ENCODE data around the gene SLC7A11.

Gene SLC7A11

DNA sequence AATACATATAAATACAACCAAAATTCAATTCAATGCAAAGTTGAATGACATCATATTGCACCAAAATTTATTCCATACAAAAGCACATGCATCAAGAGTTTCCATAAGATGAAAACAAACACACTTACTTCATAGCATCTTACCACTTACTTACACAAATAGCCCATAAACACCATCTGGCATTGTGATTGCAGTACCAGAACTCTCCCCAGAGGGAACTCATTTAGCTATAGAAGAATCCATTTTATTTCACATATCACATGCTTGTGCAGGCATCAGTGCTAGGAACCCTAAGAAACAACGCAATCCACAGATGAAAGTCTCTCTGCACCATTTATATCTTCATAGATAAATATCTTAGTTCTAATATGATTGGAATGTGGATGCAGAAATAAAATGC lies 77.9 kb downstream of the SLC7A11 start:
- DNase-seq, result no peak

DNA sequence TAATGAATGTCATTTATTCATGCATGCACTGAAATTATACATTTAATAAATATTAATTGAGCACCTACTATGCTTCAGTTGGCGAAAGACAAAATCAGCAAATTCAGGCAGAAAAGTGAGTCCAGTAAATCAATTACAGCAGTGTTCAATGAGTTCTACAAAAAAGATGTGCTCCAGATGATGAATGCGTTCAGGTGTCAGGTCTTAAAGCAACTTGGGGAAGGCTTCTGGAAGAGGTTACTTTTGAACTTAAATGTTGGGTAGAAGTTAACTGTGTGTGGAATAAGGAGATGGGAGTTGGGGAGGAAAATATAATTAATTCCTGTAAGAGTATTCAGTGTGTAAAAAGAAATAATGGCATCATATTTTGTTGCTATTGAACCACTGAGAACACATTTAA lies 79.0 kb downstream of the SLC7A11 start:
- DNase-seq, result no peak

DNA sequence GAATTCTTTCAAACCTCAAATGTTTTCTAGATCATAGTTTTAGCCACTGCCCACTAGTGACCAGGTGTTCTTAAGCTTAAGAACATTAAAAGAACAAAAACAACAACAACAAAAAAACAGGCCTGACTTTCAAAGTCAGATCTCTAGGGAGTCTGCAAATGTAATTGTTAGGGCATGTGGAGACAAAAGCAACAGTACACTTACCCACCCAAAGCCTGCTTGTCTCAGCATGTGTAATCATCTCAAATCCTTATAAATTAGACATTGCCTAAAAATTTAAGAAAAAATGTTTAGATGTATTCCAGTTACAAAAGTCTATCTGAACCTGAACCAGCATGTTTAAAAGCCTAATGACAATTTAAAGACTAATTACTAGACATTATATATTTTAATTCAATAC lies 79.9 kb downstream of the SLC7A11 start:
- DNase-seq, result no peak

DNA sequence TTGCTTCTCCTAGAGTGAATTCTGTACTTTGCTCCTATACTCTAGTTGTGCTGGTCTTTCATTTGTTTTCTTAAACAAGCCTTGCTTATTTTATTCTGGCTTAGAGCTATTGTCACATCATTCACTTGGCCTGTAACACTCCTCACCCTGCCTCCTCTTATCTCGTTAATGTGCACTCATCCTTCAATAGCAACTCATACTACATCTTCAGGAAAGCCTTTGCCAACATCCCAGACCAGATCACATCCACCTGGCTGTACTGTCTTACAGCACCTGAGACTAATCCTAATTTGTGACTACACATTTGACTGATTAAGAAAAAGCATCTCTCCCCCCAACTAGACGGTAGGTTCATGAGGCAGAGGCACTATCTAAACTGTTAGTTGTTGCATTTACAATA lies 80.8 kb downstream of the SLC7A11 start:
- DNase-seq, result no peak

DNA sequence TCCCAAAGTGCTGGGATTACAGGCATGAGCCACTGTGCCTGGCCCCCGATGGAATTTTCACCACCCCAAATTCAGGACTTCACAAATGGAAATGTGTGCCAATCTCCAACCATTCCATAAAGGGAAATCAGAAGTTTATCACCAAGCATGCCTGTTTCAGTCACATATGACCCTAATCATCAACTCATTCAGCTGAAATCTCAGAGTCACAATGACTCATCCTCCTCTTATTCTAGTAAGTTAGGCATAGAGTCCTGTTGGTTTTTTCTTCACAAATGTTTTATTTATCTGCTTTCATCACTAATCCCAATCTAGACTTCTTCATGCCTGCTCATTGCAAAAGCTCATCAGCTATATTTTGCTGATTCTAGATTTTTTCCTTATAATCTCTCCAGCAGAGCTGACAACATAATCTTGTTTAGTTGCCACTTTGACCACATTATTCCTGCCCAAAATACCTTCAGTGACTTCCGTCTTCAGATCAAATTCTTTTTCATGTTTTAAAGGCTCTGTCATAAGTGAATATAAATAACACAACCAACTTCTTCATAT lies 83.3 kb downstream of the SLC7A11 start:
- DNase-seq, result no peak

DNA sequence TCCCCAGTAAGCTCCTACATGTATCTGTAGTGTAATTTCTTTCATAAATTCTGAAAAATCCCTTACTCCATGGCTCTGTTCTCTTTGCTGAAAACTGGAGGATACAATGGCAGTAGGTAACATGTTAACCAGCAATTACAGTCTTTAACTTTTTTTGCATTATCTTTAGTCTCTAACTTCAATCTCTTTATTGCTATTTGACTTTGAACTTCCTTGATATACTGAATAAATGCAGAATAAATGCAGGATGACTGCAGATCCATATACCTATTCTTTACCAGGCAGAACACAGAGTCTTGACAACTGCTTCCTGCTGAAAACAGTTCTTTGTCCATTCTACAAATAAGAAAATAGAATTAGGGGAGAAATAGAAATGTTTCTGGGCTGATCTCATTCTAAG lies 101.3 kb downstream of the SLC7A11 start:
- DNase-seq, result no peak

DNA sequence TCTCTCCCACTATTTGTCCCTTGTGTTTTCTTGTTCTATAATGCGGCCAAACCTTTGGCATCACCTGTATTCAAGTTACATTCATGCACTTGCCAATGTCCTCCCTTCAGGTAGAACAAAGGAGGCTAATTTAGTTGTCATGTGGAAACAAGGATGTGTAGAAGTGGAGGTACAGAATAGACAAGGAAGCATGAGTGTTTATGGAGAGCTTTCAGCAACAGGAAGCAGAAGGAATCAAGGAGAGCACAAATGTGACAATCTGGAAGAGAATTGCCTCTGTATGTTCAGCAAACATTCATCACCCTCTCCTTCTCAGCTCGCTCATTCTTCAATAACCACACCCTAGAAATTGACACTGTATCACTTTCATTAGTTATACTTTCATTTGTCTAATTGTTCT lies 103.4 kb downstream of the SLC7A11 start:
- DNase-seq, result no peak

DNA sequence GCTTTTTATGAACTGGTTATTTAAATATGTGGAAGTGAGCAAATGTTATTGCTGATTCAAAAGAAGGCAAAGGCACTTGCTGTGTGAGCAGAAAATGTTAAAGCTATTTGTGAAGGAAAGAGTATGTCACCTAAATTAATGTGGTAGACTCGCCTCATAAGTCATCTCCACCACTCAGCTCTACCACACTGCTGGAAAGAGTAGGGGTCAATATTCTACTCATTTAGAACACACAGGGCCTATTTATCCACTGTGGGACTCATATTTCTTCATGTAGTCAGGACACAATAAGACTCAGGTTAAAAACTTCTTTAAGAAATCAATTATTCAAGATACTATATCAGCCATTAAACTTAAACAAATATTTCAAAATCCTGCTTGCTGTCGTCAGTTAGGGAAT lies 106.5 kb downstream of the SLC7A11 start:
- no peak for DNase-seq

DNA sequence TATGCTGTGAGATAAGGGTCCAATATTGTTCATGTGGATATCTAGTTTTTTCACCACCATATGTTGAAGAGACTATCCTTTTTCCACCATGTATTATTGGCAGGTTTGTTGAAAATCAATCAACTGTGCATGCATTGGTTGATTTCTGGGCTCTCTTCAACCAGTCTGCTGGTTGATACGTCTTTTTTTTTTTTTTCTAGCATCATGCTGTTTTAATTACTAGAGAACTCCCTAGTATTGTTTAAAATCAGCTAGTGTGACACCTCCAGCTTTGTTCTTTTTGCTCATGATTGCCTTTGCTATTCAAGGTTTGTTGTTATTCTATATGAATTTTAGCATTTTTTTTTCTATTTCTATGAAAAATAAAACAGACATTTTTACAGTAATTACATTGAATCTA lies 123.9 kb downstream of the SLC7A11 start:
- DNase-seq, result no peak

DNA sequence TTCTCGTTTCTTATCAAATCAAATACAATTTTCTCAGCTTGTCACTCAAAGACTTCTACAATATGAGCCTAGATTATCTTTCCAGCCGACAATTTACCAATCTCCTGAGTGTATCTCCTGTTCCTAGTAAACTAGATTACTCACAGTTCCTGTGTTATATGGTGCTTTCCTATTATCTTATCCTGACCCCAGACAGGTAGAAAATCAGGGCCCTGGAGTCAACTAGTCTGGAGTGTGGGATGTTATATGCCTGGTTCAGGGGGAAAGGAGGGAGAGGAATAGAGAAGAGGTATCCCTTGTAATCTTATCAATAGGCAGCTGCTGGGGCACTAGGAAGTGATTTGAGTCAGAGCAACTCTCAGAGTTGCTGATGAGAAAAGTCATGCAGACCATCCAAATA lies 127.1 kb downstream of the SLC7A11 start:
- DNase-seq, result no peak

DNA sequence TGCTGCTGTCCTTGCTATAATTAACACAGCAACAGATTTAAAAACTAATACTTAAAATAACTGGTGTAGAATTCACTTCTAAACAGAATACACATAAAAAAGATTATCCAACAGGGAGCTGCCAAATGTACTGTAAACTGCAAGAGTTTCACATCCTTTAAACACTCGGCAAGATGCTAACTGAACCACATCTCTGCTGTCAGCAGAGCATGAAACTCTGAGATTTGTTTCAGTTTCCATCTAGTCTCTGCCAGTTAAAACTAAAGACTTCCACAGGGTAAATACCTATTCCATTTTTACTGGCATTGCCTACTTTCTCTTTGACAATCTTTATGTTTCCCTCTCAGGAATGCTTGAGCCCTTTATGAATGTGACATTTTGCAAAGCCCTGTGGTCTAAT lies 127.7 kb downstream of the SLC7A11 start:
- no peak for DNase-seq

All from amygdala (tissue), 56 donors.